BJ (cell line): Measurements from ENCODE around the gene SLC16A12. TPM values are rescaled to one million over a fixed set of nuclear protein-coding genes. Genes with fewer than 3 reads are reported as not detected.

Source experiments
- CTCF ChIA-PET: fragments of 350-600 bp; formaldehyde crosslinking; extraction: SDS; loops from one replicate; lab custom pipeline; 2021; ENCODE audit warnings: antibody characterized with exemption, inconsistent platforms; lab: Yijun Ruan, JAX
- POLR2A ChIA-PET: fragments of 300-600 bp; sonication (Branson Sonifier 250); formaldehyde crosslinking; extraction: SDS; loops from one replicate; lab custom pipeline; 2021; ENCODE audit warnings: antibody characterized with exemption; lab: Charles Lee
- DNase-seq: peaks from one replicate; pipeline ENCODE4 v3.0.0-alpha.2; 2011; ENCODE audit warnings: low read depth
- H3K27me3 ChIP-seq: 2 replicates; pipeline ENCODE4 v1.6.0; 2011; ENCODE audit warnings: low read length; ENCODE audit not compliant: control insufficient read depth, insufficient read depth
- H3K36me3 ChIP-seq: 2 replicates; pipeline ENCODE4 v1.5.1; 2011; ENCODE audit warnings: low read length; ENCODE audit not compliant: control insufficient read depth, insufficient read depth
- H3K4me3 ChIP-seq: 2 replicates; pipeline ENCODE4 v1.5.1; 2011; ENCODE audit warnings: low read depth, mild to moderate bottlenecking, control low read depth, low read length
- polyA plus RNA-seq: library from polyadenylated mRNA; depleted of rRNA; stranded (reverse); fragments of >200 nt; gene quantifications from 2 replicates; pipeline ENCODE4 v1.2.3, GENCODE V29; 2011
- TF ChIP-seq, protein P1 (sequence below): IDR thresholded peaks from 2 replicates; pipeline ENCODE4 v1.5.1; 2011; ENCODE audit warnings: low read depth, mild to moderate bottlenecking, control low read depth, inconsistent platforms, low read length, moderate library complexity; ENCODE audit not compliant: insufficient read depth

SLC16A12 gene
- polyA plus RNA-seq, 1 experiment, result 0.06 TPM

DNA sequence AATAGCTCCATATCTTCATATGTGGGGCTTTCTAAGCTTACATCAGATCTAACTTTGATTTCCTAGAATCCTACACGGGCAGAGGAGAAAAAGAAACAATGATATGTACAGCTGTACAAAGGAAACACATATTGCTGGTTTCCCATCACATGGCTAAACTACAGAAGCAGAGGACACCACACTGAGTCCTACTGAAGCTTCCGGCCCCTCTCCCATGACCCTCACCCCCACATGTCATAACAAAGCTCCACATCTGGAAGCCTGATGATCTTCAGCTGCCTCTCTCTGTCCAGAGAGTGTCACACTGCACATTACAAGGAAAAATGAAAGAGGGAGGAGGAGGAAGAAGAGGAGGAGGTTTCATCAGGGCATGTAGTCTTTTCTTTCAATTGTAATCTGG is 14.0 kb downstream of the SLC16A12 start:
- H3K36me3 ChIP-seq, result no peaks in the 10 kb centered on the region
- H3K27me3 ChIP-seq, result no peaks in the 10 kb centered on the region
- ChIA-PET POLR2A (no interaction called here), CTCF (no interaction called here)
- H3K4me3 ChIP-seq, result no peak overlapping the region
- DNase-seq, result no peak
- TF ChIP-seq, protein P1, sequence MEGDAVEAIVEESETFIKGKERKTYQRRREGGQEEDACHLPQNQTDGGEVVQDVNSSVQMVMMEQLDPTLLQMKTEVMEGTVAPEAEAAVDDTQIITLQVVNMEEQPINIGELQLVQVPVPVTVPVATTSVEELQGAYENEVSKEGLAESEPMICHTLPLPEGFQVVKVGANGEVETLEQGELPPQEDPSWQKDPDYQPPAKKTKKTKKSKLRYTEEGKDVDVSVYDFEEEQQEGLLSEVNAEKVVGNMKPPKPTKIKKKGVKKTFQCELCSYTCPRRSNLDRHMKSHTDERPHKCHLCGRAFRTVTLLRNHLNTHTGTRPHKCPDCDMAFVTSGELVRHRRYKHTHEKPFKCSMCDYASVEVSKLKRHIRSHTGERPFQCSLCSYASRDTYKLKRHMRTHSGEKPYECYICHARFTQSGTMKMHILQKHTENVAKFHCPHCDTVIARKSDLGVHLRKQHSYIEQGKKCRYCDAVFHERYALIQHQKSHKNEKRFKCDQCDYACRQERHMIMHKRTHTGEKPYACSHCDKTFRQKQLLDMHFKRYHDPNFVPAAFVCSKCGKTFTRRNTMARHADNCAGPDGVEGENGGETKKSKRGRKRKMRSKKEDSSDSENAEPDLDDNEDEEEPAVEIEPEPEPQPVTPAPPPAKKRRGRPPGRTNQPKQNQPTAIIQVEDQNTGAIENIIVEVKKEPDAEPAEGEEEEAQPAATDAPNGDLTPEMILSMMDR, result no peak

DNA sequence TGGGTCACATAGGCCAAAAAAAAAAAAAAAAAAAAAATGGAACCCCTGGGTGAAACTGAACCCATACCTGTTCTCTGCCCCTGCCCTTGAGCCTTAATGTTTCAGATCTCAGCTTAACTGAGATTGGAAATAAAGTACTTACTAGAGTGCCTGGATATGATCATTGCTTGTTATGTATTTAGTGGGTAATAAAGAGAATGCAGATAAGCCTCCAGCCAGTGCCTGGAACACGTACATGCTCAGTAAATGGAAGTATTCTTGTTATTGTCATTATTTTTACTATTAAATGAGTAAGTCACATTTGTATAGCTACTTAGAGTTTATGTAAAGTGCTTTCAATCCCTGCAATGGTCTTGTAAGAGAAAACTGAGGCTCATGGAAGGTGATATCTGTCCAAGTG is 14.7 kb downstream of the SLC16A12 start:
- no peaks in the 10 kb centered on the region for H3K27me3 ChIP-seq
- no peaks in the 10 kb centered on the region for H3K36me3 ChIP-seq
- TF ChIP-seq, protein P1, result no peak
- CTCF ChIA-PET, result no interaction called here
- POLR2A ChIA-PET, result no interaction called here
- DNase-seq, result no peak
- H3K4me3 ChIP-seq, result no peak overlapping the region

DNA sequence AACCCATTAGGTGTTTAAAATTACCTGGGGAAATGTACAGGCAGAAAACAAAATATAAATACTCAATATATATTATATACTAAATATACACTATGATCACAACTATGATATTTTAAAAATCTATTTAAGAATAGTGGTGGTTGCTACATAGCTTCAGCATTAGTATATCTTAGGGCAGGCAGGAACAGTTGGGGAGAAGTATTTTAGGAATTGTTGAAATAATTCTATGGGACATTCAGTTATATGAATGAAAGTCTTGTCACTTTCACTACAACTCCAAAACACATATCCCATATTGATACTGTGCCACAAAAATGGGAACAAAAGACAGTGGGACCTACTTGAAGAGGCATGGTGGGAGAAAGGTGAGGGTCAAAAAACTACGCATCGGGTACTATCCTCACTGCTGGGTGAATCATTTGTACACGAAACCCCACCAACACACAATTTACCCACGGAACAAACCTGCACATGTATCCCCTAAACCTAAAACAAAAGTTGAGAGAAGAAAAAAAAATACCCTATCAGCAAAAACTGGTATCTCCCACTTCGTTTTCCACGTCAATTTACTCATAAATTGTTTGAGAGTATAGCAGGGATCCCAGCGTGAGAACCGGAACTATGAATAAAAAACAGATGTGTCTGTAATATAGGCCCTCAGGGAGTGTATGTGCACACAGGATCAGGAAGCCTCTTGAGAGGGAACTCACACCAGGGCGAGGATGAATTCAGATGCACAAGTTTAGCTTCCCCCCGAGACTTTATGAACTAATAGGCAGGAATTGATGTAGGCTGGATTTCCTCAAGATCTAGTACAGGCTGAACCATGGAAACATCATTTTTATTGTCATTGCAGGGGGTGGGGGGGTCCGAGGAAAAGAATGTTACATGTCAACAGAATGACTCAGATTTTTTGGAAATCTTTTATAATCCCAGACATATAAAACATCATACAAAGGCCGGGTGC is 16.2 kb downstream of the SLC16A12 start:
- H3K27me3 ChIP-seq, result no peaks in the 10 kb centered on the region
- POLR2A ChIA-PET, result interaction anchor here (0.7 kb wide), 1 partner anchor 52 kb away, joined by 3 read pairs; no protein-coding TSS in a partner anchor
- H3K4me3 ChIP-seq, result no peak overlapping the region
- TF ChIP-seq, protein P1, result no peak
- DNase-seq, result peak; percentile 91
- no peaks in the 10 kb centered on the region for H3K36me3 ChIP-seq
- CTCF ChIA-PET, result no interaction called here

DNA sequence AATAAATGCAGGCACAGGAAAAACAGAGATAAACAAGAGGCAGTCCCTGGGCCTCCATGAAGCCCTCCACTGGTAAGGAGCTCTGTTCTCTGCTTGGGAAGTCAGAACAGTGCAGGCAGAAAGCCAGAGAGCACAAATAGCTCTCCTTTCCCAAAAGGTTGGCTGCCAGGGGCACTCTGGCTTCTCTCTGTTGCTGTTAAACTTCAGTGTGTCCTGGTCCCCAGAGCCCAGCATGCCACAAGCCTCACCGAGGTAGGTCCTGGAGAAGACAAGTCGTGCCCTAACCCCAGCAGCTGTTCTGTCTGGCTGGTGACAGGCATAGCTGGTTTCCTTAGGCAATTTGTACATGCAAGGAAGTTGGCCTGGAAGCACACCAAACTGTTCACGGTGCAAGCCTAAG is 17.3 kb downstream of the SLC16A12 start:
- TF ChIP-seq, protein P1, result no peak
- DNase-seq, result no peak
- POLR2A ChIA-PET, result no interaction called here
- Histone ChIP-seq H3K4me3 (no peak overlapping the region), H3K27me3 (no peaks in the 10 kb centered on the region), H3K36me3 (no peaks in the 10 kb centered on the region)
- CTCF ChIA-PET, result no interaction called here

DNA sequence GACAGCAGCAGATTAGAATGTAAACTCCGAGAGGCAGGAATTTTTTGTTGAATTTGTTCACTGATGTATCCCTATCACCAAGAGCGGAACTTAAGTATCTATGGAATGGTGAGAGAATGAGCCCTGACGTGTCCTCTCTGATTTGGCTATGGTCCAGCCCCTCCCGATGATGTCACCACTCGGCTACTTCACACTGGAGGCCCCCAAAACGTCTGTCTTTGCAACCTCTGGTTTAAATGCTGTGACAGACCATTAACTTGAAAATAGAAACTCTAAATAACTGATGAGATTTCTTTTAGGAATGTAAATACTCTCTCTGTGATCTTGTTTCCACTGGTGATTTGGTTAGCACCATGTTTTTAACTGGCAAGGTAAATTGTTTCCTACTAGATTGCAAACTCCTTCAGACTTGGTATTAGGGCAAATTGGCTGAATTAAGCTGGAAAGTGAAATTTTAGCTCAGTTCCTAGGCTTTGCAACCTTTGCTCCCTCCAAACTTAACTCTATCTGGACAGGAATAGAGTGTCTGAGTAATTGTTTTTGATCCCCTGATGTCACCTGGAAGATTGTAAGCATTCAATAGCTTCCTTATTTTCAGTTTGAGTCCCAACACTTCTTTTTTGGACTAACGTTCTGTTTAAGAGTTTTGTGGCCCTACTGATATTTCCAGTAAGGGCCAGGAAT is 19.1 kb downstream of the SLC16A12 start:
- DNase-seq, result peak; percentile 88
- CTCF ChIA-PET, result interaction anchor here (1.1 kb wide), 1 partner anchor 46 kb away, joined by 7 read pairs; no protein-coding TSS in a partner anchor
- TF ChIP-seq, protein P1, result no peak

More for the DNA sequence above, 19.1 kb downstream of the SLC16A12 start:
- Histone ChIP-seq H3K27me3 (no peaks in the 10 kb centered on the region), H3K36me3 (no peaks in the 10 kb centered on the region), H3K4me3 (no peak overlapping the region)
- POLR2A ChIA-PET, result no interaction called here
